GM18508 (cell line): ENCODE results near the gene INTS1.
"Not testable (repeated sequence)": the region's sequence is repeated elsewhere in the genome, so short reads cannot be mapped to it uniquely, and the experiment has no call there.

Source experiments
- ATAC-seq: cut with Tn5 transposase; IDR thresholded peaks from one replicate; pipeline ENCODE4 v1.9.1; 2021; ENCODE audit warnings: moderate number of reproducible peaks; ENCODE audit not compliant: insufficient read depth, unreplicated experiment

INTS1 gene

GRCh38 chr7:1532456-1533254 lies 28.5 kb upstream of the INTS1 start:
- no peak for ATAC-seq

DNA sequence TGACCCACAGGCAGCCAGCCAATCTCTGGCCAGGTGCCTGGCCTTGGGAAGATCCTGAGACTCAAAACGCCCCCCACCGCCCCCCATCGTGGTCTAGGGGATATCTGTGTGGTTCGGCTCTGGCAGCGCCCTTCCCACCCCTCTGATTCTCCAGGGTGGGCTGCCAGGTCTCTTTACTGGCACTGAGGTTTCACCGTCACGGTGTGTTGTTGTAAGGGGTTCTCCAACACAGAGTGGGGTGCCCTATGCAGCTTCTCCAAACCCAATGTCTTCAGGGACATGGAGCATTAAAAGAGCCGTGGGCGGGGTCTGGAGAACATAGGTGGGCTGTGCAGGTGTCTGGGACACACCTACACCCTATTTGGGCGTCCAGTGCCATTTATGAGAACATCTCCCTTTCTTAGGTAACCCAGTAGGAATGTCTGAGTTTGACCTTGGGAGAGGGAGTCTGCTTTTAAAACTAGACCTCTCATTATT lies 27.8 kb upstream of the INTS1 start:
- no peak for ATAC-seq

- no peak for ATAC-seq
Measured at GRCh38 chr7:1531263-1531978, 27.2 kb upstream of the INTS1 start.

DNA sequence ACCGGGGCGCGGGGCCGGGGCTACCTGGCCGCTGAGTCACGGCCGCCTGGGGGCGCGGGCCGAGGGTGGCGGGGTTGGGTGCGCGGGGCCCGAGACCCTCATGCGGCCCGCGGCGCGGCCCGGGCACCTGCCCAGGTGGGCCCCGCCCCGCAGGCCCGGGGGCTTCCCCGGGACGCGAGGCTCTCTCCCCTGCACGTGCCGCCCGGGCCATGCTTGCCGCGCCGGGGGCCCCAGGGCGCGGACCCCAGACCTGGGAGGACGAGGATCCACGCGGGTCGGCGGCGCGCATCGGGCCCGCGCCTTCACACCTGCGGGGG lies 26.7 kb upstream of the INTS1 start:
- no peak for ATAC-seq

- no peak for ATAC-seq
Measured at GRCh38 chr7:1529383-1530116, 25.4 kb upstream of the INTS1 start.

GRCh38 chr7:1526271-1526754 lies 22.1 kb upstream of the INTS1 start:
- no peak for ATAC-seq

DNA sequence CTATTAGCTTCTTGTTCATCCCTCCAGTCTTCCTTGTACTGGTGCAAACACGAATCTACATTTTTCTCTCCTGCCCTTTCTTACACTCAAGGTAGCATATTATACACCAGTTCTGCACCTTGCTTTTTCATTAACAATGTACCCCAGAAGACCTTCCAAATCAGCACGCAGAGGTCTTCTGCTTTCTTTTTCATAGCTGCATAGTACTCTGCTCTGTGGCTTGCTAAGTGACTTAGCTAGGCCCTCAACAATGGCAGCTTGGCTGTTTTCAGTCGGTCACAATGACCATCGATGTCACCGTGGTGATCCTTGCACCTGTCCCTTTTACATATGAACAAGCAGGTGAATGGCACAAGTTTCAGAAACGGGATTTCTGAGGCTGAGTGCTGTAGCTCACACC lies 21.2 kb upstream of the INTS1 start:
- no peak for ATAC-seq

GRCh38 chr7:1523844-1524243 lies 19.7 kb upstream of the INTS1 start:
- ATAC-seq, result no peak

- ATAC-seq, result no peak
Measured at GRCh38 chr7:1523208-1523607, 19.0 kb upstream of the INTS1 start.

GRCh38 chr7:1521456-1521855 lies 17.3 kb upstream of the INTS1 start:
- no peak for ATAC-seq

DNA sequence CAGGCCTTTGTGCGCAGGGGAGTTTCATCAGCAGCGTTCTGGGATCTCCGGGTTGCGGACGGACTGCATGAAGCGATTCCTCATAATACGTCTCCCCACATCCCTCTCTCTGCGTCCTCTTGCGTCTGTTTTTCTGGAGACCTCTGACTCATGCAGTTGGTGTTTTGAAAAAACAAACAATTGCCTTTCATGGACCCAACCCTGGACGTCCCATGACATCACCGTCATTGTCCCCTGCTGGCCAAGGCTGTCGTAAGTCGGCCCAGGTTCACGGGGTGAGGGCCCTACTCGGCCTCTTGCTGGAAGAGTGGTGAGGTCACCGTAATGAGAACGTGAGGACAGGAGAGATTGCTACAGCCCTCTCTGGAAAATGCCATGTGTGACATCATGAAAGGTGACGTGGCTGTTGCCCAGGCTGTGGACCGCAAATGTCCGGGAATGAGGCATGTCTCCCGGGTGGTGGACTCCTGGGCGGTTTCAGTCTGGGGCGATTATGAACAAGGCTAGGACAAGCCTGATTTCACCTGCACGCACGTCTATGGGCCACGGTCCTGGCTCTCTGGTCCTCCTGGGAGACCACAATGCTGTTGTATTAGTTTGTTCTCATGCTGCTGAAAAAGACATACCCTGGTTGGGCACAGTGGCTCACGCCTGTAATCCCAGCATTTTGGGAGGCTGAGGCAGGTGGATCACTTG lies 16.5 kb upstream of the INTS1 start:
- no peak for ATAC-seq

DNA sequence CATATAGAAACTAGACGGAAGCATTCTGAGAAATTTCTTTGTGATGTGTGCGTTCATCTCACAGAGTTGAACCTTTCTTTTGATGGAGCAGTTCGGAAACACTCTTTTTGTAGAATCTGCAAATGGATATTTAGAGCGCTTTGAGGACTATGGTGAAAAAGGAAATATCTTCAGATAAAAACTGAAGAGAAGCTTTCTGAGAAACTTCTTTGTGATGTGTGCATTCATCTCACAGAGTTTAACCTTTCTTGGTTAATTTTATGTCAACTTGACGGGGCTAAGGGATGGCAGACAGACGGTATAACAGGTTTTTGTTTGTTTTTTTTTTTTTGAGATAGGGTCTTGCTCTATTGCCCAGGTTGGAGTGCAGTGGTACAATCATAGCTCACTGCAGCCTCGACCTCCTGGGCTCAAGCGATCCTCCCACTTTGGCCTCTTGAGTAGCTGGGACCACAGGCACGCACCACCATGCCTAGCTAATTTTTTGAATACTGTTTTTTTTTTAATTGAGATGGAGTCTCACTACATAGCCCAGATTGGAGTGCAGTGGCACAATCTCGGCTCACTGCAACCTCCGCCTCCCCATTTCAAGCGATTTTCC lies 15.2 kb upstream of the INTS1 start:
- not testable (repeated sequence) for ATAC-seq

- no peak for ATAC-seq
Measured at GRCh38 chr7:1516586-1517251, 12.5 kb upstream of the INTS1 start.

DNA sequence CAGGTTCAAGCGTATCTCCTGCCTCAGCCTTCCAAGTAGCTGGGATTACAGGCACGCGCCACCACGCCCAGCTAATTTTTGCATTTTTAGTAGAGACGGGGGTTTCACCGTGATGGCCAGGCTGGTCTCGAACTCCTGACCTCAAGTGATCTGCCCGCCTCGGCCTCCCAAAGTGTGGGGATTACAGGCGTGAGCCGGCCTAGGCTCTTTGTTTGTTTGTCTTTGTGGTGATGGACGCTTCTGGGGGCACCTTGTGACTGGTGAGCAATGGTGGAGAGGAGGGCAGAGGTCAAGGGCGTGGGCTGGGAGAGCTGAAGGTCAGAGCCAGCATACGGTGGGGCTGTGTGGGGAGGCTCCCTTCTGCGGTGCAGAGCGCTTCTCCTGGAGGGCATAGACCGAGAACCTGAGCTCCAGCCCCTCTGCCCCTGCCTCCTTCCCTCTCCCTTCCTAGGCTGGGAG lies 11.3 kb upstream of the INTS1 start:
- ATAC-seq, result not testable (repeated sequence)

- ATAC-seq, result no peak
Measured at GRCh38 chr7:1514995-1515401, 10.8 kb upstream of the INTS1 start.

GRCh38 chr7:1514407-1514806 lies 10.2 kb upstream of the INTS1 start:
- ATAC-seq, result no peak

DNA sequence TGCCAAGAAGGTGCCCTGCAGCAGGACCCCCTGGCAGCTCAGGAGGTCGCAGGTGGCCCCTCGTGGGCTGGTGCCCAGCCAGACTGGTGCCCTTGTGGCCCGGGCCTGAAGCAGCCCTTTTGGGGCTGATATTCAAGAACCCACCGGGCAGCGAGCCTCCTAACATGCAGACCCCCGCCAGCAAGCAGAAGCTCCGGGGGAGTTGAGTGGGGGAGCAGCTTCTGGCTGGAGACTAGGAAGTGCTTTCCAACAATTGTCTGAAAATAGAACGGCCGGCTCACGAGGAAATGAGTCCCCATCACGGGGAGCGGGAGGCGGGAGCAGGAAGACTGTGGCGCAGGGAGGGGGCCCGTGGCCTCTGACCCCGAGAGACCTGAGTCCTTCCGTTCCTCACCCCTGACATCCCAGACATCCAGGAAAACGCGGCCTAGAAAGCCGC lies 9.5 kb upstream of the INTS1 start:
- no peak for ATAC-seq

DNA sequence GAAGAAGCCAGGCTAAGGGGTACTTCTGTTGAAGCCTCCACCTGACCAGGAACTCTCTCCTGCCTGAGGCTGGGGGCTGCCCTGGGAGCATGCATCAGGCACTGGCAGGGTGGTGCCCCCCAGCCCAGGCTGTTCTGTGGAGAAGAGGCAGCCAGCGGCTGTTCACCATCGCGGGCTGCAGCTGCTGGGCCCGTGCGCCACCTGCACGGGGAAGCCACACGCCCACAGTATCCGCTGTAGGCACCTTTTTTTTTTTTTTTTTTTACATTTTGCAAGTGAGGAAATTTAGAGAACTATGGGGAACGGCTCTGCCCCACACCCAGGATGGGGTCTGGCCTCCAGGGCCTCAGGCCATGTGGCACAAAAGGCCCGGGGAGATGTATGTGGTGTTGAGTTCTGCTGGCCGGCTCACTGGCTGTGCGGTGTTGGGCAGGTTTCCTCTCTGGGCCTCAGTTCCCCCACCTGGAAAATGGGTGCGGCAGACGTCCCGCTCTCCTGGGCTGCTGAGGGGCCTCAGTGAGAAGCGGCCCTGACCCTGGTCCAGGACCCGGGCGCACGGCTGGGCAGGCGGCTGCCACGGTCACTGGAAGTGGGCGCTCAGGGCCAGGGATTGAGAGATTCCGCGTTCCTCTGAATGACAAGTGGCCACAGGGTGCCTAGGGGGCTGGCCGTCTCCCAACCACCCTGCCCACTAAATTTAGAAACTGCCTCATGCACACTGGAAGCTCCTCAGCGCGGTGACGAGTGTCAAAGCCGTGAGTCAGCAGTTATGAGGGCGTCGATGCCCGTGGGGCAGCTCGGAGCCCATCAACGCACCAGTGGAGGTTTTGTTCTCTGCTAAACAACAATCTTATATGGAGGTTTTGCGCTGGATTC lies 8.8 kb upstream of the INTS1 start:
- ATAC-seq, result no peak
